LoVo (cell line): Measurements from ENCODE around the gene TMEM47.

Experiments
- DNase-seq: peaks from one replicate; pipeline ENCODE4 v3.0.0-alpha.2; 2016; ENCODE audit warnings: low spot score

The TMEM47 gene

GRCh38 chrX:34585561-34585960 lies 71.5 kb downstream of the TMEM47 start:
- no peak for DNase-seq

GRCh38 chrX:34584781-34585180 lies 72.3 kb downstream of the TMEM47 start:
- DNase-seq: no peak

GRCh38 chrX:34580069-34580468 lies 77.0 kb downstream of the TMEM47 start:
- DNase-seq: no peak

GRCh38 chrX:34578237-34578636 lies 78.8 kb downstream of the TMEM47 start:
- no peak for DNase-seq
